Memory B cell (primary cell): ENCODE measurements around the gene SYNPO.
A peak's percentile ranks its signal among the peaks of the same experiment; 100 is the strongest.

Experiments
- ATAC-seq: fragments of 150-1000 bp; cut with Tn5 transposase; 2 replicates; pipeline ENCODE4 v1.10.0; 2021; ENCODE audit warnings: low read depth, mild to moderate bottlenecking, moderate library complexity
- DNase-seq, 2 donors: peaks; one replicate each; pipeline ENCODE4 v3.0.0; 2022; ENCODE audit warnings: low spot score in 2 of 2
- H3K27ac Mint-ChIP-seq: one replicate; pipeline ENCODE4 v1.8.0; 2022; ENCODE audit warnings: mild to moderate bottlenecking, moderate library complexity, mixed read lengths
- H3K27me3 Mint-ChIP-seq: one replicate; pipeline ENCODE4 v1.8.0; 2022; ENCODE audit warnings: mixed read lengths
- H3K36me3 Mint-ChIP-seq: one replicate; pipeline ENCODE4 v1.8.0; 2022; ENCODE audit warnings: mild to moderate bottlenecking, mixed read lengths
- H3K4me1 Mint-ChIP-seq: one replicate; pipeline ENCODE4 v1.8.0; 2022; ENCODE audit warnings: mixed read lengths
- H3K4me3 Mint-ChIP-seq: one replicate; pipeline ENCODE4 v1.8.0; 2022; ENCODE audit warnings: mild to moderate bottlenecking, moderate library complexity, mixed read lengths
- H3K9me3 Mint-ChIP-seq: one replicate; pipeline ENCODE4 v1.8.0; 2022; ENCODE audit warnings: mixed read lengths

Gene SYNPO, protein sequence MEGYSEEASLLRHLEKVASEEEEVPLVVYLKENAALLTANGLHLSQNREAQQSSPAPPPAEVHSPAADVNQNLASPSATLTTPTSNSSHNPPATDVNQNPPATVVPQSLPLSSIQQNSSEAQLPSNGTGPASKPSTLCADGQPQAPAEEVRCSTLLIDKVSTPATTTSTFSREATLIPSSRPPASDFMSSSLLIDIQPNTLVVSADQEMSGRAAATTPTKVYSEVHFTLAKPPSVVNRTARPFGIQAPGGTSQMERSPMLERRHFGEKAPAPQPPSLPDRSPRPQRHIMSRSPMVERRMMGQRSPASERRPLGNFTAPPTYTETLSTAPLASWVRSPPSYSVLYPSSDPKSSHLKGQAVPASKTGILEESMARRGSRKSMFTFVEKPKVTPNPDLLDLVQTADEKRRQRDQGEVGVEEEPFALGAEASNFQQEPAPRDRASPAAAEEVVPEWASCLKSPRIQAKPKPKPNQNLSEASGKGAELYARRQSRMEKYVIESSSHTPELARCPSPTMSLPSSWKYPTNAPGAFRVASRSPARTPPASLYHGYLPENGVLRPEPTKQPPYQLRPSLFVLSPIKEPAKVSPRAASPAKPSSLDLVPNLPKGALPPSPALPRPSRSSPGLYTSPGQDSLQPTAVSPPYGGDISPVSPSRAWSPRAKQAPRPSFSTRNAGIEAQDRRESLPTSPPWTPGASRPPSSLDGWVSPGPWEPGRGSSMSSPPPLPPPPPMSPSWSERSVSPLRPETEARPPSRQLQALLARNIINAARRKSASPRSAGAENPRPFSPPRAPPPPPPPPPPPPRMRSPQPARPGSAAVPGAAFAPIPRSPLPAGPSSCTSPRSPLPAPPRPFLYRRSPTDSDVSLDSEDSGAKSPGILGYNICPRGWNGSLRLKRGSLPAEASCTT

GRCh38 chr5:150640311-150641005 lies at the start of gene SYNPO:
Gene SYNPO, plus strand, starts transcription at chr5:150640660. Its CDS starts 7,616 bp downstream, at chr5:150648276.
- ATAC-seq (no peak), DNase-seq (no peak)
- no peaks in the 10 kb centered on the region for H3K27me3 Mint-ChIP-seq
- no peaks in the 10 kb centered on the region for H3K9me3 Mint-ChIP-seq
- H3K36me3 Mint-ChIP-seq: peaks cover 9% of the 10 kb centered on the region
- peaks cover 21% of the 10 kb centered on the region for H3K4me1 Mint-ChIP-seq
- no peak within 1 kb of the TSS for H3K4me3 Mint-ChIP-seq
- peak within 1 kb of the TSS; percentile 21 for H3K27ac Mint-ChIP-seq

DNA sequence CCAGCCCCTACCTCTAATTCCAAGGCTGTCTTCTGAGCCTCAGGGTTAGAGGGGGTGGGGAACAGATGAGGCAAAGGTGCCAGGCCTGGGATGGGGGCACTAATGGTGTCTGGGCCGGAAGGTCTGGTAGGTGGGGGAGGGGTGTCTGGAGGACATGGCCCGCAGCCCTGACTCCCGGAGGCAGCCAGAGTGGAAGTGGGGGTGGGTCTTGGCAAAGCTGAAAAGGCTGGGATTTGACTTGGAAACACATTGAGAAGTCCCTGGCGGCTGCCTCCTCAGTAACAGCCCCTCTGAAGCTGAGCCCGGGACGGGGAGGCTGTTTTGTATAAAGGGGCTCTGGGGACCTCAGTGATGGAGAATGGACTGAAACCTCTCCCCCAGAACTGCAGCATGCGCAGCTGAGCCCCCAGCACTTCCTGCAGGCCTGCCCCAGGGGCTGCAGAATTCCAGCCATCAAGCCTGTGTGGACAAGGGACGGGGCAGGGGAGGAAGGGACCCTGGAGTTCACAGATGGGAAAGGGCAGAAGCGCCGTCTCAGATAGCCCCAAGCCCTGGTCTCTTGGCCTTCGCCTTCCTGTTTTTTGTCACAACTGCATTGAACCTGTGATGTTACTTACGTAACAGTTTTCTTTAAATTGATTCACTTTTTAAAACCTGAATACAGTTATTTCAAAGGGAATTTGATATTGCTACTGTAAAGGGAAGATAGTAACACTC lies 49.3 kb upstream of the SYNPO start:
- peaks cover 3% of the 10 kb centered on the region for H3K27me3 Mint-ChIP-seq
- ATAC-seq (no peak), DNase-seq (no peak)
- no peaks in the 10 kb centered on the region for H3K36me3 Mint-ChIP-seq
- no peak overlapping the region for H3K4me3 Mint-ChIP-seq
- H3K9me3 Mint-ChIP-seq: no peaks in the 10 kb centered on the region
- H3K27ac Mint-ChIP-seq: no peak overlapping the region
- H3K4me1 Mint-ChIP-seq: peaks cover under 1% of the 10 kb centered on the region

GRCh38 chr5:150593593-150593992 lies 46.9 kb upstream of the SYNPO start:
- Mint-ChIP-seq H3K36me3 (no peaks in the 10 kb centered on the region), H3K9me3 (no peaks in the 10 kb centered on the region), H3K27me3 (peaks cover 3% of the 10 kb centered on the region), H3K4me1 (peaks cover 6% of the 10 kb centered on the region), H3K27ac (no peak overlapping the region), H3K4me3 (no peak overlapping the region)
- ATAC-seq (no peak), DNase-seq (no peak)

DNA sequence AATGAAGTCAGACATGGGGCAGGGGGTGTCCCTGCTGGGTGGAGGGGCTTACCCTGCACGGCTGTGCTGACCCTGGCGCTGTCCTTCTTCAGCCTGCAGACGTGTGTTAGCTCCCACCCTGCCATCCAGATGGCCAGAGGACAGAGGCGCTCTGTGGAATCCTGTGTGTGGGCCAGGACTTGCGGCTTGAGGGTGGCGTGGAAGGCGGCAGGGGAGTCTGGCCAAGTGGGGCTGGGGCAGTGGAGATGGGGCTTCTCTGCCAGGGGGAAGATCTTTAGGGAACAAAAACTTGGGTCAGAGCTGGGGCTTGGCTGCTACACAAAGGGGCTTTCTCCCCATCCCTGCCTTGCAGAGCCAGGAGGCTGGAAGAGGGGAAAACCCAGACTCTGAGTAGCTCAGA lies 46.5 kb upstream of the SYNPO start:
- DNase-seq (no peak), ATAC-seq (no peak)
- no peak overlapping the region for H3K4me3 Mint-ChIP-seq
- peaks cover 3% of the 10 kb centered on the region for H3K27me3 Mint-ChIP-seq
- peaks cover 6% of the 10 kb centered on the region for H3K4me1 Mint-ChIP-seq
- H3K27ac Mint-ChIP-seq: no peak overlapping the region
- H3K36me3 Mint-ChIP-seq: no peaks in the 10 kb centered on the region
- no peaks in the 10 kb centered on the region for H3K9me3 Mint-ChIP-seq

GRCh38 chr5:150595466-150596031 lies 44.9 kb upstream of the SYNPO start:
- no peak for DNase-seq
- Mint-ChIP-seq H3K9me3 (no peaks in the 10 kb centered on the region), H3K36me3 (no peaks in the 10 kb centered on the region), H3K27me3 (peaks cover 2% of the 10 kb centered on the region), H3K27ac (no peak overlapping the region), H3K4me3 (no peak overlapping the region), H3K4me1 (peaks cover 6% of the 10 kb centered on the region)
- ATAC-seq: no peak

GRCh38 chr5:150596313-150596712 lies 44.1 kb upstream of the SYNPO start:
- DNase-seq (no peak), ATAC-seq (no peak)
- Mint-ChIP-seq H3K4me3 (no peak overlapping the region), H3K4me1 (peaks cover 6% of the 10 kb centered on the region), H3K36me3 (no peaks in the 10 kb centered on the region), H3K27me3 (peaks cover 2% of the 10 kb centered on the region), H3K9me3 (no peaks in the 10 kb centered on the region), H3K27ac (no peak overlapping the region)

DNA sequence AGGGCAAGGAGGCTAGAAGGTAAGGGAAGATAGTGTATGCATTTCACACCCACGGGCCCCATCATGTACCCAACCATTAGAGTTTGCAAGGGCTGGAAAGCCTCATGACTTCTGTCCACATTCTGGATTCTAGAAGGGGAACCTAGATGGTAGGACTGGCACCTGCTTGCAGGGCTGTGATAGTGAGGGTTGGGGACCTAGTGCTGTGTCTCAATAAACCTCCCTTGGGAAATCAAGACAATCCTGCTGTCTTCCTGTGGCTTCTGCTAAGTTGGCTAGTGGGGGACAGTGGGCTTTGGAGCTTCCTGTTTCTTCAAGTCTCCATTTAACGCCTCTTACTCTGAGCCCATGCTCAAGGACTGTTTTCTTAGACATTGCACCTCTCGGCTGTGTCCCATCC lies 43.6 kb upstream of the SYNPO start:
- Mint-ChIP-seq H3K9me3 (no peaks in the 10 kb centered on the region), H3K4me3 (no peak overlapping the region), H3K36me3 (no peaks in the 10 kb centered on the region), H3K27ac (no peak overlapping the region), H3K27me3 (peaks cover 2% of the 10 kb centered on the region), H3K4me1 (peaks cover 6% of the 10 kb centered on the region)
- no peak for DNase-seq
- ATAC-seq: no peak

DNA sequence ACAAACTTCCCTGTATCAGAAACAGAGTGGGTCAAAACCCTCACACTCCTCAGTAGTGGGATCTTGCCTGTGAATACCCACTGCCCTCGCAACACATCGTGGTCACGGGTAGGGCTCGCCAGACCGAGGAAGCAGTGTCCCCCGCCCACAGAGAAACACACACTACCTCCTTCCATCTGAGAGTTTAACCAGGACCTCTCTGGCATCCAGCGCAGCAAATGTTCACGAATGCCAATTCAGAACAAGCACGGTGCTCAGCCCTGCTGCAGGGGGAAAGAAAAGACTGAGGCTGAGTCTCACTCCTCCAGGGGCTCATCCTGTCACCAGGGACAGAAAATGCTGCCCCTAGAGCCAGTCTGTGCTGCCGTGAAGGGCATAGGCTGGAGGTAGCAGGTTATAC lies 42.5 kb upstream of the SYNPO start:
- H3K4me1 Mint-ChIP-seq: peaks cover 6% of the 10 kb centered on the region
- DNase-seq (no peak), ATAC-seq (no peak)
- no peaks in the 10 kb centered on the region for H3K9me3 Mint-ChIP-seq
- H3K36me3 Mint-ChIP-seq: no peaks in the 10 kb centered on the region
- no peak overlapping the region for H3K27ac Mint-ChIP-seq
- peaks cover 4% of the 10 kb centered on the region for H3K27me3 Mint-ChIP-seq
- no peak overlapping the region for H3K4me3 Mint-ChIP-seq

DNA sequence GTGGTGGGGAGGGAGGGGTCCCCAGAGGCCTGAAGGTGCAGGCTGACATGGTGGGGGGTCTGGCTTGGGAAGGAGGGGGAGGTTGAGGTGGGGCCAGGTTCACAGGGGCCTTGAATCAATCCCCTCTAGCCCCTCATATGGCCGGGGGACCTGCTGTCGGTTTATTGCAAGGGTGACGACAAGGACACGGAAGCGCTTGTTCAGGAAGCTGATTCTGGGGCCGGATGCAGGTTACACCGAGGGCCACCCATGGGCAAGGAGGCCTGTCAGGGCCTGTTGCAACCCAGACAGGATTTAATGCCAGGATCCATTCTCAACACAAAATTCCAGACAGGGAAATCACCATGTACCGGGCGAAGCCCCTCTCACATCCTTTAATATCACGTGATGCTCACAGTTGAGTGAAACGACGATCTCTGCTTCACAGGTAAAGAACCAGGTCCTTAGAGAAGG lies 41.6 kb upstream of the SYNPO start:
- DNase-seq (no peak), ATAC-seq (no peak)
- Mint-ChIP-seq H3K27ac (no peak overlapping the region), H3K36me3 (no peaks in the 10 kb centered on the region), H3K4me1 (peaks cover 6% of the 10 kb centered on the region), H3K9me3 (no peaks in the 10 kb centered on the region), H3K27me3 (peaks cover 4% of the 10 kb centered on the region), H3K4me3 (no peak overlapping the region)

GRCh38 chr5:150599281-150599680 lies 41.2 kb upstream of the SYNPO start:
- H3K4me1 Mint-ChIP-seq: peaks cover 6% of the 10 kb centered on the region
- H3K27me3 Mint-ChIP-seq: peaks cover 4% of the 10 kb centered on the region
- no peaks in the 10 kb centered on the region for H3K9me3 Mint-ChIP-seq
- H3K27ac Mint-ChIP-seq: no peak overlapping the region
- H3K4me3 Mint-ChIP-seq: no peak overlapping the region
- DNase-seq (no peak), ATAC-seq (no peak)
- no peaks in the 10 kb centered on the region for H3K36me3 Mint-ChIP-seq

GRCh38 chr5:150599917-150600511 lies 40.4 kb upstream of the SYNPO start:
- no peak overlapping the region for H3K4me3 Mint-ChIP-seq
- DNase-seq (no peak), ATAC-seq (no peak)

GRCh38 chr5:150600616-150601490 lies 39.6 kb upstream of the SYNPO start:
- Mint-ChIP-seq H3K9me3 (no peaks in the 10 kb centered on the region), H3K4me1 (peaks cover 6% of the 10 kb centered on the region), H3K27me3 (peaks cover 4% of the 10 kb centered on the region), H3K4me3 (no peak overlapping the region), H3K36me3 (no peaks in the 10 kb centered on the region), H3K27ac (no peak overlapping the region)
- no peak for DNase-seq
- no peak for ATAC-seq

More at GRCh38 chr5:150599917-150600511, 40.4 kb upstream of the SYNPO start:
- no peaks in the 10 kb centered on the region for H3K36me3 Mint-ChIP-seq
- H3K27ac Mint-ChIP-seq: no peak overlapping the region
- no peaks in the 10 kb centered on the region for H3K9me3 Mint-ChIP-seq
- peaks cover 4% of the 10 kb centered on the region for H3K27me3 Mint-ChIP-seq
- peaks cover 6% of the 10 kb centered on the region for H3K4me1 Mint-ChIP-seq
